Mesenchymal stem cell (in vitro differentiated cells and primary cell): Measurements from ENCODE around the gene URB1.
"Not testable (repeated sequence)": the region's sequence is repeated elsewhere in the genome, so short reads cannot be mapped to it uniquely, and the experiment has no call there.

Source experiments
- DNase-seq: peaks from one replicate; pipeline ENCODE4 v3.0.0-alpha.2; 2013
- H2AFZ ChIP-seq: one replicate; pipeline ENCODE4 v1.6.1; 2013; ENCODE audit warnings: low read depth, mild to moderate bottlenecking, control low read depth, inconsistent platforms, low read length, moderate library complexity
- H2AK5ac ChIP-seq: 2 replicates; pipeline ENCODE4 v1.6.1; 2013; ENCODE audit warnings: low read length, moderate library complexity, mild to moderate bottlenecking, inconsistent platforms; ENCODE audit not compliant: severe bottlenecking
- H2BK120ac ChIP-seq: one replicate; pipeline ENCODE4 v1.6.1; 2013; ENCODE audit warnings: low read depth, mild to moderate bottlenecking, inconsistent platforms, low read length, moderate library complexity
- H2BK12ac ChIP-seq, 2 experiments: one replicate each; pipeline ENCODE4 v1.6.1; 2013; ENCODE audit warnings: inconsistent platforms in 2 of 2, low read length in 2 of 2, mild to moderate bottlenecking in 2 of 2, moderate library complexity in 2 of 2, control low read depth in 1 of 2
- H2BK15ac ChIP-seq: one replicate; pipeline ENCODE4 v1.6.1; 2013; ENCODE audit warnings: mild to moderate bottlenecking, low read depth, inconsistent platforms; ENCODE audit not compliant: poor library complexity, severe bottlenecking
- H2BK5ac ChIP-seq: 2 replicates; pipeline ENCODE4 v1.6.1; 2013; ENCODE audit warnings: low read depth, mild to moderate bottlenecking, low read length, control low read depth, inconsistent platforms; ENCODE audit not compliant: poor library complexity, severe bottlenecking
- H3K14ac ChIP-seq, 2 experiments: one replicate each; pipeline ENCODE4 v1.6.1; 2013; ENCODE audit warnings: inconsistent platforms in 2 of 2, low read length in 2 of 2, control low read depth in 1 of 2, mild to moderate bottlenecking in 1 of 2, moderate library complexity in 1 of 2
- H3K18ac ChIP-seq, 2 experiments: one replicate each; pipeline ENCODE4 v1.6.1; 2013; ENCODE audit warnings: inconsistent platforms in 2 of 2, low read length in 2 of 2, control low read depth in 1 of 2, low read depth in 1 of 2, mild to moderate bottlenecking in 1 of 2
- H3K23ac ChIP-seq, 2 experiments: one replicate each; pipeline ENCODE4 v1.6.1; 2013; ENCODE audit warnings: inconsistent platforms in 2 of 2, low read length in 2 of 2, mild to moderate bottlenecking in 2 of 2, moderate library complexity in 2 of 2, control low read depth in 1 of 2
- H3K27ac ChIP-seq: 2 replicates; pipeline ENCODE4 v1.5.1; 2013; ENCODE audit warnings: mild to moderate bottlenecking, moderate library complexity, low read length, control low read depth, inconsistent platforms; ENCODE audit not compliant: poor library complexity, severe bottlenecking
- H3K27me3 ChIP-seq, 2 experiments: 2 replicates each; pipeline versions ENCODE4 v1.6.1 to v1.7.0; 2013; ENCODE audit warnings: low read length in 2 of 2, mild to moderate bottlenecking in 2 of 2, moderate library complexity in 2 of 2, control low read depth in 1 of 2, inconsistent platforms in 1 of 2; ENCODE audit not compliant: control insufficient read depth in 1 of 2, insufficient read depth in 1 of 2
- H3K36me3 ChIP-seq, 2 experiments: 2 replicates each; pipeline versions ENCODE4 v1.6.1 to v1.7.0; 2013; ENCODE audit warnings: low read length in 2 of 2, control low read depth in 1 of 2, inconsistent platforms in 1 of 2, low read depth in 1 of 2, mild to moderate bottlenecking in 1 of 2; ENCODE audit not compliant: insufficient read depth in 2 of 2, control insufficient read depth in 1 of 2
- H3K4ac ChIP-seq, 2 experiments: one replicate each; pipeline ENCODE4 v1.6.1; 2013; ENCODE audit warnings: inconsistent platforms in 2 of 2, low read length in 2 of 2, mild to moderate bottlenecking in 2 of 2, moderate library complexity in 2 of 2, control low read depth in 1 of 2, low read depth in 1 of 2
- H3K4me1 ChIP-seq: 2 replicates; pipeline ENCODE4 v1.6.1; 2013; ENCODE audit warnings: low read depth, low read length, control low read depth; ENCODE audit not compliant: control insufficient read depth, insufficient read depth
- H3K4me2 ChIP-seq: 2 replicates; pipeline ENCODE4 v1.6.1; 2013; ENCODE audit warnings: low read length, mild to moderate bottlenecking, inconsistent platforms; ENCODE audit not compliant: poor library complexity, severe bottlenecking
- H3K4me3 ChIP-seq, 2 experiments: 2 replicates each; pipeline versions ENCODE4 v1.5.1 to v1.7.0; 2013; ENCODE audit warnings: low read length in 2 of 2, mild to moderate bottlenecking in 2 of 2, control low read depth in 1 of 2, low read depth in 1 of 2; ENCODE audit not compliant: insufficient read depth in 1 of 2
- H3K79me1 ChIP-seq: replicated peaks from 2 replicates; pipeline ENCODE4 v1.6.1; 2013; ENCODE audit warnings: mild to moderate bottlenecking, control low read depth, low read length, inconsistent platforms; ENCODE audit not compliant: poor library complexity, severe bottlenecking
- H3K9ac ChIP-seq: 2 replicates; pipeline ENCODE4 v1.7.0; 2013; ENCODE audit warnings: mild to moderate bottlenecking, low read length, moderate library complexity
- H3K9me3 ChIP-seq: 2 replicates; pipeline ENCODE4 v1.7.0; 2013; ENCODE audit warnings: mild to moderate bottlenecking, low read length; ENCODE audit not compliant: control insufficient read depth
- H4K8ac ChIP-seq: one replicate; pipeline ENCODE4 v1.6.1; 2013; ENCODE audit warnings: inconsistent platforms, mild to moderate bottlenecking, low read length, moderate library complexity
- H4K91ac ChIP-seq: one replicate; pipeline ENCODE4 v1.6.1; 2013; ENCODE audit warnings: mild to moderate bottlenecking, low read length, inconsistent platforms
- WGBS: methylation state at CpG from one replicate; pipeline ENCODE4 v1.1.7; 2013; ENCODE audit warnings: mixed read lengths; 5-methylcytosine and 5-hydroxymethylcytosine counted together

The URB1 gene

DNA sequence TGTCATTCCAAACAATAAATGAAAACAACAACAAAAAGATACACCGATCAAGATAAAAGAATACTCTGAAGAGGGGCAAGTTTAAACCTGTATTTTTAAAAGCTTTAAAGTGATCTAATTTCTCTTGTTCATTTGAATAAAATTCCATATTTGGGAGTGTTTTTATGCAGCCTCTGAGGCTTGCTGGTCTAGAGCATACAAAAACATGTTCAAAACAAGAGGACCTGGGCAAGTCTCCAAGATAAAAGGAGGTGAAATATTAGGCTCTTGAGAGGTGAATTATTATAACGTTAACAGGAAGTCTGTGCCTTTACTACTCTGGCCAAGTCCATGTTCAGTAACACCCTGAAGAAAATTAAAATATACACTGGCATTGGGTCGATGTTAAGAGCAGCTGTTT lies 20.1 kb downstream of the URB1 start:
- WGBS: 83% methylated on average over 1 of the region's 3 CpGs

DNA sequence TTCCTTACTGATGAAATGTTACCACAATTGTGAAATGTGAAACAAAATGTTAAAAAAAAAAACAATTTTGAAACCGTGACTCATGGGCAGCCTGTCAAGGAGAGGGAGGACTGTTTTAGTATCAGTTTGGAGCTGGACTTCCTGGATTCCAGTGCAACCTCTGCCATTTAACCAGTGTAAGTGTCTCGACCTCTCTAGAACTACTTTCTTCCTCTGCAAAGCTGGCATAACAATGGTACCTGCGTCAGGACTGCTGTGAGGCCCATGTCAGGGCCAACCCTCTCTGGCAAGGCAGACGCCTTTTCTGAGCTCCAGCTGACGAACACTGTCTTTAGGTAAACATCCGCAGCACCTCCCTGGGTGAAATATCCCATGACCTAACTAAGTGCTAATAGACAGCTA lies 20.9 kb downstream of the URB1 start:
- Histone ChIP-seq H3K27ac (peak overlapping the region; percentile 36), H3K36me3 (peaks cover 18 to 89% of the 10 kb centered on the region in 2 experiments), H2BK15ac (no peak overlapping the region), H2BK5ac (no peak overlapping the region), H4K91ac (no peak overlapping the region), H3K4ac (no peak overlapping the region), H3K9ac (peak overlapping the region; percentile 81), H2AFZ (no peak overlapping the region), H3K4me3 (peak overlapping the region in 1 of 2 experiments; percentile 20), H3K18ac (no peak overlapping the region), H2AK5ac (no peak overlapping the region), H3K14ac (no peak overlapping the region), H4K8ac (no peak overlapping the region), H2BK120ac (no peak overlapping the region), H3K23ac (no peak overlapping the region), H3K4me1 (peaks cover 7% of the 10 kb centered on the region), H3K4me2 (no peak overlapping the region), H3K79me1 (peaks cover 24% of the 10 kb centered on the region), H3K9me3 (no peaks in the 10 kb centered on the region), H2BK12ac (no peak overlapping the region), H3K27me3 (no peaks in the 10 kb centered on the region)
- peak; percentile 61 for DNase-seq
- WGBS: 77% methylated on average over 6 of the region's 6 CpGs

More for the DNA sequence above, 20.1 kb downstream of the URB1 start:
- Histone ChIP-seq H3K79me1 (peaks cover 27% of the 10 kb centered on the region), H3K4me3 (no peak overlapping the region), H2BK15ac (no peak overlapping the region), H4K8ac (no peak overlapping the region), H3K27ac (peak overlapping the region; percentile 28), H3K9me3 (no peaks in the 10 kb centered on the region), H3K27me3 (no peaks in the 10 kb centered on the region), H2BK5ac (no peak overlapping the region), H3K36me3 (peaks cover 26 to 88% of the 10 kb centered on the region in 2 experiments), H3K14ac (no peak overlapping the region), H2AK5ac (no peak overlapping the region), H2BK12ac (no peak overlapping the region), H4K91ac (no peak overlapping the region), H3K4me1 (peaks cover 7% of the 10 kb centered on the region), H3K23ac (no peak overlapping the region), H3K4me2 (no peak overlapping the region), H3K4ac (no peak overlapping the region), H3K18ac (no peak overlapping the region), H3K9ac (peak overlapping the region; percentile 81), H2BK120ac (no peak overlapping the region), H2AFZ (no peak overlapping the region)
- no peak for DNase-seq

DNA sequence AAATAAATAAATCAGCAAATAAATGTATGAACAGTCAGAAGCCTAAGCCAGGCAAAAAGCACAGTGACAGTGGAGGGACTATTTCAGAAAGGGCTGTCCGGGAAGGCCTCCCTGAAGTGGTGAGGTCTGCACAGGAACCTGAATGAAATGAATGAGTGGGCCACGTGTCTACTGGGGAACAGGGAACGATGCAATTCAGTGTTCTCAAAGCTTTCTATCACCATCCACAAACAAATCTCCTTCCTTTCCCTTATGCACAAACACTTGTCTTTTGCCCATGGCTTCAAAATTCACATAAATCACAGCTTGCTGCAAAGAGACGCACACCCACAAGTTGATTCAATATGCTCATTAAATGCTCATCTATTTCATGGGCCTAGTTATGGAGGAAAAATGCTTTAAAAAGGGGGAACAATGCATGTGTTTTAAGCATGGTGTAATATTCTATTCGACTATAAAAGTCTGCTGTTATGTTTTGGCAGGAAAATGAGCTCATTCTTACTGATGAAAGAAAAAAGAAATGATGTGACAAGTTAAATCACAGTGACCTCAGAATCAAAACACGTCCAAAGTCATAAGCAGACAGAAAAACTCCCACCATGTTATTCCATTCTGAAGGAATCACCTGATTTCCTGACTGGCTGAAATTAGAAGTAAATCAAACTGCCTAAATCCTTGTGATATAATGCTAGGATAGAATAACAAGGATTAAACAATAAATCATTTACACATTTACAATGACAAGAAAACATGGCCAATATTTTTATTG lies 21.6 kb downstream of the URB1 start:
- Histone ChIP-seq H2AK5ac (no peak overlapping the region), H4K8ac (no peak overlapping the region), H3K9ac (peak overlapping the region; percentile 81), H3K79me1 (peaks cover 28% of the 10 kb centered on the region), H3K36me3 (peaks cover 21 to 89% of the 10 kb centered on the region in 2 experiments), H3K27me3 (no peaks in the 10 kb centered on the region), H3K4me2 (no peak overlapping the region), H3K4ac (no peak overlapping the region), H2BK120ac (no peak overlapping the region), H3K27ac (no peak overlapping the region), H3K4me1 (peaks cover 10% of the 10 kb centered on the region), H4K91ac (no peak overlapping the region), H3K9me3 (no peaks in the 10 kb centered on the region), H2BK5ac (no peak overlapping the region), H3K4me3 (no peak overlapping the region), H2BK12ac (no peak overlapping the region), H2AFZ (no peak overlapping the region), H2BK15ac (no peak overlapping the region), H3K14ac (no peak overlapping the region), H3K23ac (no peak overlapping the region), H3K18ac (no peak overlapping the region)
- no peak for DNase-seq
- 92% methylated on average over 4 of the region's 6 CpGs for WGBS

DNA sequence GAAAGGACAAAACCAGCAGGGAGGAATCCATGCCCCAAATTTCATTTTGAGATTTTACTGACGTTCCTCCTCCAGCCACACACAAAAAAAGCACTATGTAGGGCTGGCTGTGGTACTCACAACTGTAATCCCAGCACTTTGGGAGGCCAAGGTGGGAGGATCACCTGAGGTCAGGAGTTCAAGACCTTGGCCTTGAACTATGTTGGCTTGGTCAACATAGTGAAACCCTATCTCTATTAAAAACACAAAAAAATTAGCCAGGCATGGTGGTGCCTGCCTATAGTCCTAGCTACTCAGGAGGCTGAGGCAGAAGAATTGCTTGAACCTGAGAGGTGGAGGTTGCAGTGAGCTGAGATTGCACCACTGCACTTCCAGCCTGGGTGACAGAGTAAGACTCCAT lies 23.9 kb downstream of the URB1 start:
- DNase-seq, H3K18ac ChIP-seq, H2AK5ac ChIP-seq, H3K4ac ChIP-seq, H2BK5ac ChIP-seq, H3K9me3 ChIP-seq, H3K14ac ChIP-seq, H3K4me2 ChIP-seq, H2BK12ac ChIP-seq, H4K91ac ChIP-seq, H3K23ac ChIP-seq, H2BK15ac ChIP-seq, H4K8ac ChIP-seq, H2AFZ ChIP-seq, H3K27me3 ChIP-seq, H2BK120ac ChIP-seq, H3K4me3 ChIP-seq, H3K9ac ChIP-seq, H3K4me1 ChIP-seq: not testable (repeated sequence)
- Histone ChIP-seq H3K79me1 (peaks cover 36% of the 10 kb centered on the region), H3K27ac (peak overlapping the region; percentile 45), H3K36me3 (peaks cover 37 to 88% of the 10 kb centered on the region in 2 experiments)
- WGBS: 90% methylated on average over 1 of the region's 1 CpG
